22Rv1 (cell line): ENCODE measurements around the gene BCAS4.

Experiments
- ZFX ChIP-seq: fragments of 450-650 bp; IDR thresholded peaks from 2 replicates; pipeline ENCODE4 v1.6.1; 2017; ENCODE audit warnings: antibody characterized with exemption, borderline replicate concordance
- TF ChIP-seq, protein P1 (sequence below): fragments of 450-650 bp; IDR thresholded peaks from 2 replicates; pipeline ENCODE4 v1.5.1; 2017; ENCODE audit warnings: mild to moderate bottlenecking

DNA sequence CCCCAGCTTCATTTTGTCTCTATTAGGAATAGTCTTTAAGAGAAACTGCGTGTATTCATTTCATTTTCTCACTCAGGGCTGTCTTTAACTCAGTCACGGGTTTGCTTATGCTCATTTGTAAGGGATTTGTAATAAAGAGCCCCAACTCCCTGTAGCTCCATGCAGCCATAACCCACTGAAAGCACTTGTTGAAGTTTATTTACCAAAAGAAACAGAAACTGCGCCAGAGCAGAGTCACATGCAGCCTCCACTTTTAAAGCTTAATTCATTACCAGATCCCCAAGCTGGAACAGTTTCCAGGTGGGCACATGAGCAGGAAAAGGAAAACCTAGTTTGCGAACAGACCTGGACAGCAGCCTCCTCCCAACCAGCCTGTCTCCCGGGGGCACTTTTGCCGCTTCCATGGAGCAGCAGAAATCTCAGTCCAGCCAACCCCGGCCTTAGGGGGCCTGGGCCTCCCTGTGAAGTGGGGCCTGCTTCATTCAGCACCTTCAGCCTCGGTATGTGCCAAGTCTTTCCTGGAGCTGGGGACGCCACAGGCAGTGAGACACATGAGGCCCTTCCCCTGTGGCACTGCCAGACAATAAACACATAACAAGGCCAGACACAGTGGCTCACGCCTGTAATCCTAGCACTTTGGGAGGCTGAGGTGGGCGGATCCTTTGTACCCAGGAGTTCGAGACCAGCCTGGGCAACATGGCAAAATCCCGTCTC lies 4.5 kb downstream of the BCAS4 start:
- TF ChIP-seq, protein P1, sequence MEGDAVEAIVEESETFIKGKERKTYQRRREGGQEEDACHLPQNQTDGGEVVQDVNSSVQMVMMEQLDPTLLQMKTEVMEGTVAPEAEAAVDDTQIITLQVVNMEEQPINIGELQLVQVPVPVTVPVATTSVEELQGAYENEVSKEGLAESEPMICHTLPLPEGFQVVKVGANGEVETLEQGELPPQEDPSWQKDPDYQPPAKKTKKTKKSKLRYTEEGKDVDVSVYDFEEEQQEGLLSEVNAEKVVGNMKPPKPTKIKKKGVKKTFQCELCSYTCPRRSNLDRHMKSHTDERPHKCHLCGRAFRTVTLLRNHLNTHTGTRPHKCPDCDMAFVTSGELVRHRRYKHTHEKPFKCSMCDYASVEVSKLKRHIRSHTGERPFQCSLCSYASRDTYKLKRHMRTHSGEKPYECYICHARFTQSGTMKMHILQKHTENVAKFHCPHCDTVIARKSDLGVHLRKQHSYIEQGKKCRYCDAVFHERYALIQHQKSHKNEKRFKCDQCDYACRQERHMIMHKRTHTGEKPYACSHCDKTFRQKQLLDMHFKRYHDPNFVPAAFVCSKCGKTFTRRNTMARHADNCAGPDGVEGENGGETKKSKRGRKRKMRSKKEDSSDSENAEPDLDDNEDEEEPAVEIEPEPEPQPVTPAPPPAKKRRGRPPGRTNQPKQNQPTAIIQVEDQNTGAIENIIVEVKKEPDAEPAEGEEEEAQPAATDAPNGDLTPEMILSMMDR = no peak
- TF ChIP-seq ZFX = no peak
